Measurements from ENCODE around the gene NIFK.
A peak's percentile ranks its signal among the peaks of the same experiment; 100 is the strongest.
"Not testable (repeated sequence)": the region's sequence is repeated elsewhere in the genome, so short reads cannot be mapped to it uniquely, and the experiment has no call there.

NIFK gene

DNA sequence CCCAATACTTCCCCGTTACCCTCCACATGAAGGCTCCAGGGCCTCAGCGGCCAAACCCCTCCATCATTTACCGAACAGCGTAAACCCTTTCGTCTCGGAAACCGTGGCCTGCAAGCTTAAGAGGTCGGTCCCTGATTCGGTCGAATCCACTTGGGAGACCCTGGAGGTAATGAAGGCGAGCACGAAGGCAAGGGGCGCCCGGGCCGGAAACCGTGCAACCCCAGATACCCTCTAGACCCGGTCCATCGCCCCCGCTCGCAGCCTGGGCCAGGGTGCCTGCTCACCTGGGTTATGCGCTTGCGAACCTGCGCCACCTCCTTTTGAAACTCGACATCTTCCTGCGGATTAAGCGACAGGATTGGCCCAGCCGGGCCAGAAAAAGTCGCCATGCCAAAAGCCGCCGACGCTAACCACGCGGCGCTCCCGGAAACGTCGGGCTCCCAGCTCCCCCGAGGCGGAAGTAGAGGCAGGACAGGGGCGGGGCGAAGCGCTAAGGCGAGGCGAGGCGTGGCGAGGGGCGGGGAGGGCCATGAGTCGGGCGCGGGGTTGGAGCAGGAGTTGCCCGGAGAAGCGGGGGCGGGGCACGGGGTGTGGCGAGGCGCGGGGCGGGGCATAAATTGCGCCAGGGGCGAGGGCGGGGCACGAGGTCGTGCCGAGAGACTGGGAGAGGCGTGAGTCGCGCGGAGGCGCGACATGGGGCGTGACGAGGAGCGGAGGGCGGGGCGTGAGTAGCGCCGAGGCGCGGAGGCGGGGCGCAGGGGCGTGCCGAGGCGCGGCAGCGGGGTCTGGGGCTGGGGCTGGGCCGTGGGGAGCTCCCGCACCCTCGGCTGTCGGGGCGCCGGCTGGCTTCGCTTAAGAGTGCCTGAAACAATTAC lies at the start of gene NIFK:
NIFK (minus strand) TSS at position 414 of the 875 bp plus-strand sequence; CDS start at position 389, 25 bp downstream.
- peak; percentile 97 for DNase-seq

- DNase-seq, result no peak
Measured at GRCh38 chr2:121783180-121783579, 46.5 kb upstream of the NIFK start.

- no peak for DNase-seq
Measured at GRCh38 chr2:121778741-121779487, 42.2 kb upstream of the NIFK start.

DNA sequence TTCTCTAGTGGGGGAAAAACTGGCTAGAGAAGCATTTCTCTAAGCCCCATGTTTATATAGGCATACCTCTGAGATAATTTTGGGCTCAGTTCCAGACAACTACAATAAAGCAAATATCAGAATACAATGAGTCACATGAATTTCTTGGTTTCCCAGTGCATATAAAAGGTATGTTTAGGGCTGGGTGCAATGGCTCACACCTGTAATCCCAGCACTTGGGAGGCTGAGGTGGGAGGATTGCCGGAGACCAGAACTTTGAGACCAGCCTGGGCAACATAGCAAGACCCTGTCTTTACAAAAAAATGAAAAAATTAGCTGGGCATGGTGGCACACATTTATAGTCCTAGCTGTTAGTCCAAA lies 41.0 kb upstream of the NIFK start:
- no peak for DNase-seq

DNA sequence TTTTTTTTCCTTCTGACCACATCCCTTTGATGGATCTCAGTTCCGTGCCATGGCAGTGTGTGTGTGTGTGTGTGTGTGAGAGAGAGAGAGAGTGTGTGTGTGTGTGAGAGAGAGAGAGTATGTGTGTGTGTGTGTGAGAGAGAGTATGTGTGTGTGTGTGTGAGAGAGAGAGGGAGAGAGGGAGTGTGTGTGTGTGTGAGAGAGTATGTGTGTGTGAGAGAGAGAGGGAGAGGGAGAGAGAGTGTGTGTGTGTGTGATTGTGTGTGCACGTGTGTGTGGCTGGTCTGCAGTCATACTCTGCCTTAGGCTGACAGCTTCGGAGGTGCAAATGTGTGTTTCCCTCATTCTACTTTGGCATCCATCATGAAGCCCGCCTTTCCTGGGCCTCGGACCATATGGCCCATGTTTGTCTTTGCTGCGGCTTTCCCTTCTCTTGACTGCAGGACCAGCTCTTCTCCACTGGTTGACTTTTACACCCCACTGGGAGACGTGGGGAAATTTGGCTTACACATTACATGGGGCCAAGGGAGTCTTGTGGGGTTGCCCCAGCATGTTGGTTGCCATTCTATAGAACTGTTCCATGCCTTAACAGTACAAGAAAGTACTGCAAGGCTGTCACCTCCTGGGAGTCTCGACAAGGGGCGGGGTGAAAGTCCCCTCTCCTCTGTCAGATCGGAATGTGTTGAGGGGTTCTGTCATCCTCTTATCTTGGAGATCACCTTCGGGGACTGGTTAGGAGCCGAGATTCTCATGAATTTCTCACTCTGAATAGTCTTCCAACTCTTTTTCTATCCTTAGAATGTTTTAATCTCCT lies 40.4 kb upstream of the NIFK start:
- DNase-seq, result no peak

DNA sequence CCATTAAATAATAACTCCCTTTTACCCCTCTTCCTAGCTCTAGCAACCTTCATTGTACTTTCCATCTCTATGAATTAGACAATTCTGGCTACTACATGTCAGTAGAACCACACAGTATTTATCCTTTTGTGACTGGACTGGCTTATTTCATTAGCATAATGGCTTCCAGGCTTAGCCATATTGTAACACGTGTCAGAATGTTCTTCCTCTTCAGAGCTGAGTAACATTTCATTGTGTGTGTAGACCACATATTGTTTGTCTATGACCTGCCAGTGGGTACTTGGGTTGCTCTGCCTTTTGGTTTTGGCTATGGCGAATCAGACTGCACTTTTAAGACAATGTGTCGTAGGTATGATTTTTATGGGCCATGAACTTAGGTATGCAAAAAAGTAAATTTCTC lies 39.7 kb upstream of the NIFK start:
- no peak for DNase-seq

- DNase-seq, result no peak
Measured at GRCh38 chr2:121774235-121774634, 37.6 kb upstream of the NIFK start.

GRCh38 chr2:121771976-121772742 lies 35.5 kb upstream of the NIFK start:
- DNase-seq, result no peak

GRCh38 chr2:121768143-121768755 lies 31.6 kb upstream of the NIFK start:
- DNase-seq, result no peak

DNA sequence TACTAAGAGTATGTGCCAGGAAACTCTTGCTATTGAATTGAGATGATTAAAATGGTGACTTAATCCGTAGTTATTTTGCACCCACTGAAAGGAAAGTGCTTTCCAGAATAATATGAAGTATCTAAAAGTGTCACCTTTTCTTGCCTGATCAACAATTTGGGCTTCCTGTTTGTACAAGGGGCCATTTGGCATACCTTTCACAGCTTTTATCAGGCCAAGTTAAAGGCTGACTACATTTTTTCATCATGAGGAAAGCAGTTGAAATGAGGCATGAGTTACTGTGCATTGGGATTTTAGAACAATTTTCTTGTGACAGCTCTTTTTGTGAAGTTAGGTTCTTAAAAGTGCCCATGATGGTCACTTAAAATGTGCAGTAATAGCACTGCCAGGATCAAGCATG lies 29.9 kb upstream of the NIFK start:
- no peak for DNase-seq

- no peak for DNase-seq
Measured at GRCh38 chr2:121764681-121765228, 28.1 kb upstream of the NIFK start.

- peak; percentile 95 for DNase-seq
Measured at GRCh38 chr2:121755237-121756111, 18.8 kb upstream of the NIFK start, which contains the start of gene TSN. TSS of gene TSN (plus strand) at chr2:121755651. CDS start at chr2:121755780, 129 bp downstream.

- DNase-seq, result no peak
Measured at GRCh38 chr2:121754851-121755236, 18.2 kb upstream of the NIFK start.

DNA sequence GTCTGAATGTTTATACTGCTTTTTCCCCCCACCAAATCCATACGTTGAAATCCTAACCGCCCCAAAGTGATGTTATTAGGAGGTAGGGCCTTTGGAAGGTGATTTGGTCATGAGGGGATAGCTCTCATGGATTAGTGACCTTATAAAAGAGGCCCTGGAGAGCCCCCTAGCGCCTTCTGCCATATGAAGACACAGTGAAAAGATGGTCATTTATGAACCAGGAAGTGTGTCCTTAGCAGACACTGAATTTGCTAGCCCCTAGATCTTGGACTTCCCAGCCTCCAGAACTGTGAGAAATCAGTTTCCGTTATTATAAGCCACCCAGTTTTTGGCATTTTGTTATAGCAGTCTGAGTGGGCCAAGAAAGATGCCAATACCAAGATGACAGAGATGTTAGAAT lies 11.5 kb upstream of the NIFK start:
- DNase-seq, result no peak

DNA sequence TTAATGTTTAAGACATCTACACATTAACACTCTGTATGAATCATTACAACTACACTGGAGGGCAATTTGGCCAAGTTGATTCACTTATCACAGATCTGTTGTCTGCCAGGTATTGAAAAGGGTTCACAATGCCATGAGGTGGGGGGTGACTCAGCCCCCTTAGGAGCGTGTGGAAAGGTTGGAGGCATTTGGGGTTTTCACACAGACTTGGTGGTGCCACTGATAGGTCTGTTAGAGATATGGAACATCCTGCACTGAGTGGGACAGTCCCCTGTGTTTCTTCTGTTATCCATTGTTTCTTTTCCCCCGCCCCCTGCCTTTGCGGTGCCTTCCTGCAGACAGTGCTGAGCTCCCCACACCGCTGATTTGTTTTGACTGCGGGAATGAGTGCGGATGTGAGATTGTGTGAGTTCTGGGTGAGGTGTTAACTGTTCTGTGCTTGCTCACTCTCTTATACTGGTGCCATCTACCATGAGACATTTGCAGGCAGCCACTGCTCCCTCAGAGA lies 9.4 kb upstream of the NIFK start:
- DNase-seq, result no peak

GRCh38 chr2:121741450-121741849 lies 4.8 kb upstream of the NIFK start:
- DNase-seq, result no peak

GRCh38 chr2:121740973-121741372 lies 4.3 kb upstream of the NIFK start:
- DNase-seq, result no peak

GRCh38 chr2:121736140-121736461 lies 574 bp downstream of the NIFK start:
- no peak for DNase-seq

DNA sequence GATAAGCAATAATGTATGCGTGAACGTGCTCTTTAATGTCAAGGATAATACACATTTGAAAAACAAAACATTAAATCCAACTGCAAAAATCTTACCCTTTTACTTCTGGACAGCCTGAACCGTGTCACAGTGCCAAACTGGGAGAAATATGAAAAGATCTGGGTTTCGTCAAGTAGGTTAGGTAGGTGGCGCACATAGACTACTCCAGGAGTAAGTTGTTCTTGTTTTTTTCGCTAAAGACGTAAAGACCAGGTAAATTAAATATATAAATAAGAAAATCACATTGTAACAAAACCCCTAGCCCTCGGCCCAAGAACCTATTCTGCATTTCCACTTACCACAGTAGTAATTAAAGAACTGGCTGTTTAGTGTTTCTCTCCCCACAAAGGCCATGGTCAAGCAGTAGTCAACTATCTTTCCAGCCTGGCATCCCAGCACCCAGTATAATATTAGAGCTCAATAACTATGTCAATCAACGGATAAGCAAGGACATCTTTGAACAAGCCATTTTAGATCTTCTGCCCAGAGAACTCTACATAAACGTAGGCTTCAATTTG lies 1.1 kb downstream of the NIFK start:
- no peak for DNase-seq

DNA sequence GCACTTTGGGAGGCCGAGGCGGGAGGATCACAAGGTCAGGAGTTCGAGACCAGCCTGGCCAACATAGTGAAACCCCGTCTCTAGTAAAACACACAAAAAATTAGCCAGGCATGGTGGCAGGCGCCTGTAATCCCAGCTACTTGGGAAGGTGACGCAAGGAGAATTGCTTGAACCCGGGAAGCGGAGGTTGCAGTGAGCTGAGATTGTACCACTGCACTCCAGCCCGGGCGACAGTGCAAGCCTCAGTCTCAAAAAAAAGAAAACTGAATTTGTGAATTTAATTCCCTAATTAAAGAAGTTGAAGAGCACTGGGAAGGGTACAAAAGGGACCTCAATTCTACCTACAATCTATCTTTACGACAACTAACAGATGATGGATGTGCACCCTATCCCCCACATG lies 2.1 kb downstream of the NIFK start:
- DNase-seq, result not testable (repeated sequence)

Data from NCI-H1105 (cell line).